ENCODE results near the gene LRRC25.

DNA sequence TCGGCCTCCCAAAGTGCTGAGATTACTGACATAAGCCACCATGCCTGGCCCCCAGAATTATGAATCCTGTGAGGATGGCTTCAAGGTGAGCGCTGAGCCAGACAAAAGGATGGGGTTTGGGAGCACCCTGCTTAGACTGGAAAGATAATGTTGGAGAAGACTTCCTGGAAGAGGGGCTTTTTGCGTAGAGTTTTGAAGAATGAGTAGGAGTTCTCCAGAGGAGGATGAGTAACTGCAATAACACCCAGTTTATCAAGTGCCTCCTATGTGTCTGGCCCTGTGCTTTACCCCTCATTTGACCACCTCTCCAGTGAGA lies 12.1 kb downstream of the LRRC25 start:
- TF ChIP-seq POLR2A (IDR thresholded peaks at IDR 0.05; ENCODE audit: low read depth, low read length) (no peak), PAX5 (IDR thresholded peaks at IDR 0.05; ENCODE audit: insufficient read depth, low read length, severe bottlenecking) (no peak), TAF1 (IDR thresholded peaks at IDR 0.05; ENCODE audit: low read depth, low read length) (no peak), POLR2AphosphoS5 (IDR thresholded peaks at IDR 0.05; ENCODE audit: low read depth, low read length) (no peak), SPI1 (IDR thresholded peaks at IDR 0.05; ENCODE audit: low read depth, low read length) (no peak)

Data from GM12891 (cell line).